Measurements from ENCODE around the gene AFG1L. TPM values are rescaled to one million over a fixed set of nuclear protein-coding genes. Genes with fewer than 3 reads are reported as not detected.

AFG1L gene
- total RNA-seq, 1 experiment from 2014 or later, result 3.8 TPM

DNA sequence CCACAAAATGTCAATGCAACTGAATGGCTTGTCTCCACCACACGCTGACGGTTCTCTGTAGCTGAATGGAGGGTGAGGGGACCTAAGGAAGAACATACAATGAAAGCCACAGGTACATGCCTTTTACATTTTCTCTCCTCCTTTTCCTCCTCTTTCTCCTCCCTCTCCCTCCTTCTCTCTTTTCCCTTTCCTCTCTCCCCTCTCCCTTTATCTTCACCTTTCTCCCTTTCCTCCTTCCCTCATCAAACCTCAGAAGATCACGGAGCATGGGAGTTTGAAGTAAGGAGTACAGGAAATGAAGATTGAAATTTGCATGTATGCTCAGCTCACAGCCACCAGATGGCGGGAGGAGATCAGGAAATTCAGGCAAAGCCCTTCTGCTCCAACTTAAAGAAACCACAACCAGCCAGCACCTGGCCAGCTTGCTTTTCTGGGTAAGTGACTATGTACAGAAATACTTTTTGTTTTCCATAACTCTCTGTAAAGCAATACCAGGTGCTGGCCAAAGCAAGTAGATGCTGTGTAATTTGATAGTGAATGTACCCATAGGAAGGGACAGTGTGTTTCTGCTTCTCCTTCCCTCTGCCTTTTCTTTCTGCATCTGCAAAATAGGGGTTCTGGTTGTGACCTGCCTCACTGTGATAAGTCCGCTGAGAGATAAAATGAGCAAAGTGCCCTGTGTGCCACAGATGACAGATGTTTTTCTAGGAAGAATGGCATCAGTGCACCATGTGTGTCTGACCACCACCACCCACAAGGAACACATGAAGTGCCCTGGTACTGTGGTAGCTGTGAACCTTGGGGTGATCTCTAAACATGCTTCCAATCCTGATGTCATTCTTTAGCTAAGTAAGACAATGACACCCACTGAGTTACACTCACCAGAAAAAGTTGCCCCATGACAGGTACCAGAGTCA is 247.2 kb downstream of the AFG1L start:
- DNase-seq, result peak; percentile 44
- Histone ChIP-seq H3K4me3 (no peak overlapping the region), H3K36me3 (no peaks in the 10 kb centered on the region), H3K27me3 (no peaks in the 10 kb centered on the region; the same call in 1 of the 2 replicates), H3K9me3 (no peaks in the 10 kb centered on the region)

DNA sequence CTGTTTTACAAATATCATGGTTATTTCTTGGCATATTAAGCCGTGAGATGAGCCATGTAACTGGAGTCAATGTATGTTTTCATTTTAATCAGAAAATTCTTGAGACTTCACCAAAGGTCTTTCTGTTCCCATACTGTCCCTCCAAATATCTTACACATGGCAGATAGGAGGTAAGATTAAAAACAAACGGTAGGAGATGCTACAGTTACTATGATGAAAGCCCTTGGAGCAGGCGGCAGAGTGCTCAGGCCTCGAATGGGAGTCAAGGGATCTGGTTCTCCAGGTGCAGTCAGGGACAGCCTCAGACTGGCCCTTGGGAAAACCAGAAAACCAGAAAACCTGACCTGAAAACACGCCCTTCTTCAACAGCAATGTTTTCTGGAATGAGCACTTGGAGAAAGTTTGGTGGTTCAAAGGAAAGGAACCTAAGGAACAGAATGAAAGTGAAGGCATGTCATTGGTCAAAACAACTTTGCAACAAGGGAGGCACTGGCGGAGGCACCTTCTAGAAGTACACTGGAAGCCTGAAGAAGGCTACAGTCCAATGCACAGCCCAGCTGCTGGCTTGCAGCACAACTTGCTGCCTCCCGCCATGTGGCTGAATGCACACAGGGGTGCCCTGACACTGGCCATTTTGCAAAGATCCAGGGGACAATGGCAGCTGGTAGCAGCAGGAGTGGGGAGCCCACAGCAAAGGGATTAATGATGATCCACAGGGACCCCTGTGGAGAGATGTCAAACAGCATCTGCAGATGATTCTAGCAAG is 248.5 kb downstream of the AFG1L start:
- no peaks in the 10 kb centered on the region for H3K9me3 ChIP-seq
- DNase-seq, result no peak
- H3K36me3 ChIP-seq, result no peaks in the 10 kb centered on the region
- H3K4me3 ChIP-seq, result no peak overlapping the region
- H3K27me3 ChIP-seq, result no peaks in the 10 kb centered on the region; the same call in 1 of the 2 replicates

DNA sequence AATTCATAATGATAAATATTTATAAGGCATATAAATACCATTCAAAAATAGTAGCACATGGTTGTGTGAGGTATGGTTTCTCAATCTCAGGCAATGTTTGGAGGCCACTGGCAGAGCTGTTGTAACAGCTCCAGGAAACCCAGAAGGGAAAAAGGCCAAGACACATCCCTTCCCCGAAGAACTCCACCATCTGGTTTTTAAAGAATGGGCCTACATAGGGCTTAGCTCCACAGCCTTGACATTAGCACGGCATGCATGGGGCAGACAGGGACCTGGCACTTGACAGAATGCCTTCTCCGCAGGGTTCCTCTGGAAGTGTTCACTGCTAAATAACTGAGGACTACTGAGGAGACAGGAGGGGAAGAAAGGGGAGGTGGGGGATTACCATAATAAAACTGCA is 249.8 kb downstream of the AFG1L start:
- Histone ChIP-seq H3K9me3 (no peaks in the 10 kb centered on the region), H3K4me3 (no peak overlapping the region), H3K27me3 (no peaks in the 10 kb centered on the region; the same call in 1 of the 2 replicates), H3K36me3 (no peaks in the 10 kb centered on the region)
- peak; percentile 28 for DNase-seq

DNA sequence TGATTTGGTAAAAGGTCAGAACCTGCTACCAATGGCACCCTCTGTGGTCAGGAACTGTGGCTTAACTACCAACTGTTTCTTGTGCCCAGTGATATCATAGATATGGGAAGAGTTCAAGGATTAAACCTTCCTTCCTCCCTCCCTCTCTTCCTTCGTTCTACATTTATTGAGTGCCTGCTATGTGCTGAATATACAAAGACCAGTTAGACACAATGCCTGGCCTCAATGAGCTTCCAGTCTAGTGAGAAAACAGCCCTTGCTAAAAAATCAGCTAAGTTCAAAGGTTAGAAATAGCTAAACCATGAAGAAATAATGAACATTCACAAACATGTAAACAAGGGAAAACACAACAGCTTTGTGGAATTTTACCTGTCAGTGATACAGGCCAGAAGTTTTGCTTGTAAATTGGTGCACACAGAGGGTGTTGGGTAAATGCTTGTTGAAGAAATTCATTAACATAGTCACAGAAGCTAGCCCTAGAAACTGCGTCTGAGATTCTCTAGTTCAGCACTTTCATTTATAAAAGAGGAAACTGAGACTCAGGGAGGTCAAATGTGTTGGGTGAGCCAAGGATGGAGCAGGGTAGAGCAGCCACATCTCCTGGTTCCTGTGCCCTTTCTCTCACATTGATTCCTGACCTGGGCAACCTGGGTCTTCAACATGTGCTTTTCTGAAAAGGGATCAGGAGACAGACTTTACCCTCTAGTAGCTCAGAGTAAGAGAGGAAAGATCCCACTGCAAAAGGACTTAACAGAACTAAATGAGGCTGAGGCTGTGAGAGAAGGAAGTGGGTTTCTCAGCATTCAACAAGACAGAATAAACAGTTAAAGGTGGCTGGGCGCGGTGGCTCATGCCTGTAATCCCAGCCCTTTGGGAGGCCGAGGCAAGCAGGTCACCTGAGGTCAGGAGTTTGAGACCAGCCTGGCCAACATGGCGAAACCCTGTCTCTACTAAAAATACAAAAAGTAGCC is 251.5 kb downstream of the AFG1L start:
- H3K9me3 ChIP-seq, result no peaks in the 10 kb centered on the region
- DNase-seq, result no peak
- H3K4me3 ChIP-seq, result no peak overlapping the region
- no peaks in the 10 kb centered on the region; the same call in 1 of the 2 replicates for H3K27me3 ChIP-seq
- no peaks in the 10 kb centered on the region for H3K36me3 ChIP-seq

DNA sequence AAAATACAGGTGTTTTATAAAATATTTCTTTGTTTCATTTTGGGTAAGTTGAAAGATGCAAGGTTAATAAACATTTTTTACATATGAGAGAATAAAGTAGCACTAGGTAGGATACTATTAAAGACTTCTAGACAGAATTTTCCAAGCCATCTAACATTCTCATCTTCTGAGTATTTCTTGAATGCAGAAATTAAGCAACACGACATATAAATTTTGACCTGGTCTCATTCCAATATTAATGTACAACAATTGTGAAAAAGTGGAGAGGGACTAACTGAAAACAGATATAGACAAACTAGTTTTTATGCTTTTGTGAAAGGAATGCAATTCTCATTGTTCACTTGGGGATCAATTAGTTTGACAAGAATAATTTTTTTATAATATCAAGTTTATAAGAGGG is 254.4 kb downstream of the AFG1L start:
- H3K4me3 ChIP-seq, result no peak overlapping the region
- H3K9me3 ChIP-seq, result no peaks in the 10 kb centered on the region
- H3K36me3 ChIP-seq, result no peaks in the 10 kb centered on the region
- no peaks in the 10 kb centered on the region for H3K27me3 ChIP-seq
- no peak for DNase-seq

DNA sequence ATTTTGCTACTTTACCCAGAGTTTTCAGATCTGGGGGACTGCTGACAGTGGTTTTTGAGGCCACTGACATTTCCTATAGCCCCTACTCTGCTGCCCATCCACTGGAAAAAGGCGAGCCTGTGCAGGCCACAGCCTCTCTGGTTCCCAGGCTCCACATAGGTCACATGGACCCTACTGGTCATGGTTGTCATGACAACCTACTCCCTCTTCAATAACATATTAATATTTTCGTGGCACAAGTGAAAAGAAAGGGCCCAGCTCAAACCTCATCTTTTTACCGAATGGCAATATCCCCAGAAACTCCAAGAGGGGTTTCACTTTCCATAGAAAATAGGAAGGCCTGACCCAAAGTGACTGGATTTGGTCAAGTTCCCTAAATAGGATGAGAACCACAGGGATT is 254.9 kb downstream of the AFG1L start:
- no peak for DNase-seq
- H3K9me3 ChIP-seq, result no peaks in the 10 kb centered on the region
- no peak overlapping the region for H3K4me3 ChIP-seq
- H3K36me3 ChIP-seq, result no peaks in the 10 kb centered on the region
- H3K27me3 ChIP-seq, result no peaks in the 10 kb centered on the region

DNA sequence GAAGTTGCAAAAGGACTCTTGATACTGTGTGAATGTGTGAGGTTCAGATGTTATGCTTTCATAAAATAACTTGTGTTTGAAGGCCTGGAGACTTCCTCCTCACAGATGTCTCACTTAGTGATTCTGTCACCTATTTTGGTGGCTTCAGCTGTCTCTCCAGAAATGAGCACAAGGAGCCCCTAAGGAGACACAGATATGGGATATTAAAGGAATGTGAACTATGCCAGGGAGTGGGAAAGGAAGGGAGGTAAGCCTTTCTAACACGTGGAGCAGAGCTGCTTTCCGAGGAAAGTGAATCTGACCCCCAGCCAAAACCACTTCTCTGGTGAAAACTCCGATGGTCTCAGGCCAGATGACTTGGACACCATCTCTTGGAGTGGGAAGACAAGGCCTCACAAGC is 255.4 kb downstream of the AFG1L start:
- no peaks in the 10 kb centered on the region for H3K27me3 ChIP-seq
- no peak for DNase-seq
- no peaks in the 10 kb centered on the region for H3K9me3 ChIP-seq
- H3K36me3 ChIP-seq, result no peaks in the 10 kb centered on the region
- H3K4me3 ChIP-seq, result no peak overlapping the region

DNA sequence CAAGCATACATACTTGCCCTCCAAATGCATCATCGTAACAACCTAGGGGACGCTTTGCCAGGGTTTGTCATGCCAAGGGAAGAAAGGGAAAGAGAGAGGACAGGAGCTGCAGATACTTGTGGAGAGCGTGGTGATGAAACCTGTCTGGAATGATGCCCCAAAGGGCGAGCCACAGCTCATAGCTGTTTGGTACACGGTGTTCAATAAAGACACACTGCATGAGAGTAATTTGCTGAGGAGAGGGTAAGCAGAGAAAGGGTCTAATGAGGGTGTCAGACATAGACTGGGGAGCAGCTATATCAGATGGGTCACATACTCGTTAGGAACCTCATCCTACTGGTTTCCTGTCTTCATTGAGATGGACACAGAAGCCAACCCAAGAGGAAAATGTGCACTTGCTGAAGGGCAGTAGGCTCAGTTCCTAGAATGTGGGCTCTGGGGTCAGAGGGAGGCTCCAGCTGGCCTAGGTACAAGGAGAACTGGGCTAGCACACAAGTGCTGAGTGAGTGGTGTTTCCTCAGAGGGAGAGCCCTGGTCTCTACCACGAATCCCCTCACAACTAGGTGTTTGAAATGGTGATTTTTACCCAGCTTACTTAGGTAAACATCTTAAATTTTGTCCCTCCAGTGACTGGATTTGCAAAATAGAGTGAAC is 260.7 kb downstream of the AFG1L start:
- Histone ChIP-seq H3K36me3 (no peaks in the 10 kb centered on the region), H3K4me3 (no peak overlapping the region), H3K9me3 (no peaks in the 10 kb centered on the region), H3K27me3 (no peaks in the 10 kb centered on the region)
- no peak for DNase-seq

DNA sequence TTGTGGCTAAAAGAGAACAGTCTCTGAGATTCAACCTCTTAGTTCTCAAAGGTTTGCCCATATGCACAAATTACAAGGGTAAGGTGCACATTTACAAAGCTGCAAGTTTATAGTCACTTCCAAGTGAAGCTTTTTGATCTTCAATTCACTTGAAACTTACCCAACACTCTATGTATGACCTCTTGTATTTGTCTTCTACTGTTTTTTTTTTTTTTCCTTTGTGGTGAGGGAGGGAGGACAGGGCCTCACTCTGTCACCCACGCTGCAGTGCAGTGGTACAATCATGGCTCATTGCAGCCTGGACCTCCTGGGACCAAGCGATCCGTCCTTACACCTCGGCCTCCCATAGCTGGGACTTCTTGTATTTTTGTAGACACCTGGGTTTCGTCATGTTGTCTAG is 261.4 kb downstream of the AFG1L start:
- H3K27me3 ChIP-seq, result no peaks in the 10 kb centered on the region

DNA sequence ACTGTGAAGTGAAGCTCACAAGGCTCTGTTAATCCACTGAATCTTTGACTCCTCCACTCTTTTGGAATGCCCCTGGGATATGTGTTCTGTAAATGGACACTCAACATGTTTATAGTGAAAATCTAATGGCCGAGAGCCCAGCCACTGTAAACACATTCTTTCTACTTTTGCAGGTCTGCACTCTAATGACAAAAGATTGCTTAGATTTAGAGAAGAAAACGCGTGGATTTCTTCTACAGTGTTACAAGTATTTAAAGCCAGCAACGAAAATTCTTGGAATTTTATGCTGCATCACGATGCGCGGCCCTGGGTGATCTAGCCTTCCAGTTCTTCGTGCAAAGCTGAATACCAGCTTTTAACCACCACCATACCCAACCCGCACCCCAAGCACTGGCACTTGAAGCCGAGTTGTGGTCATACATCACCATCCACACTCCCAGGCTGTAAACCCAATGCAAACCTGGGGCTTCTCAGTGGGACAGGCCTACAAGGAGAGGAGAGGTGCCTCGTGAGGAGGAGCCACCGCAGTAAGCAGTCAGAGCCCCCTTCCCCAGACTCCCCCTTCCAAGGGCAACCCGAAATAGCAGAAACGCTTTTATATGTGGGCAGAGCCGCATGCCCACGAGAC is 262.1 kb downstream of the AFG1L start:
- peak overlapping the region; percentile 93 for H3K4me3 ChIP-seq
- no peaks in the 10 kb centered on the region for H3K27me3 ChIP-seq
- H3K36me3 ChIP-seq, result peaks cover 4% of the 10 kb centered on the region; the same call in 1 of the 2 replicates
- H3K9me3 ChIP-seq, result no peaks in the 10 kb centered on the region
- DNase-seq, result peak; percentile 49

More for the DNA sequence above, 261.4 kb downstream of the AFG1L start:
- DNase-seq, result no peak
- H3K4me3 ChIP-seq, result no peak overlapping the region
- H3K36me3 ChIP-seq, result no peaks in the 10 kb centered on the region
- H3K9me3 ChIP-seq, result no peaks in the 10 kb centered on the region

DNA sequence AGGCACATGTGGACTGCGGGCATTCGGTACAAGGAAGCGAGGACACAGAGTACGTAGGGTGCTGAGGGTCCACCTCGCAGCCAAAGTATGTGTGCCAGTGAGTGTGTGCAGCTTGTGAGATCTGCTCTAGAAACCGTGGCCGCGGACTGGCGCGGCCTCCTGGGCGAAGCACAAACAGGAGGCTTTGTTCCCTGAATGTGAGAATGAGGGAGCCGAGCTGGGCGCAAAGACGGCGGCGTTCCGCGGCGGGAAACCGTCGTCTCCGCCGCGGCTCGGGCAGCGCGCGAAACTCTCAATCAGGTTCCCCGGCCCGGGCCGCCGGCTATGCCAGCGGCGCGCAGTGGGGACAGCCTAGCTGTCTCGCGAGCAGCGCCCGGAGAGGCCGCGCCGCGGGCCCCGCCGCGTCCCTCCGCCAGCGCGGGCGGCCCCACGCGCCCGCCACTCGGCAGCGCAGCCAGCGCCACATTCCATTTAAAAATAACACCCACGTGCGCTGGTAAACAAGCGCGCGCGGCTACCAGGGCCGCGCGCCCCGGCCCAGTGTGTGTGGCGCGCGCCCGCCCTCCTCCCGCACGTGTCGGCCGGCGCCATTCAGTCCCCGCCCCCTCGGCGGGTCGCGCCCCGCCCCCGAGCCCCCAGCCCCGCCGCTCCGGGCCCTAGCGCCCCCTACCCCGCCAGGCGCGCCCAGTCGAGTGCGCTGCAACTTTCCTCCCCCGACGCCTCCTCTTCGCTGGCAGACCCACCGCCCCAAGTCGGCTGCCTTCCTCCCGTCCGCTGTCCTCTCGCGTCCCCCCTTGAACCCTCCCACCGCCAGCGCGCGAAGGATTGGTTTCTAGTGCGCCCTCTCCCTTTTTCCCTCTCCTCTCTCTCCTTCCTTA is 262.9 kb downstream of the AFG1L start:
- no peaks in the 10 kb centered on the region for H3K27me3 ChIP-seq
- DNase-seq, result no peak
- H3K9me3 ChIP-seq, result no peaks in the 10 kb centered on the region
- H3K36me3 ChIP-seq, result peaks cover 9% of the 10 kb centered on the region; the same call in 1 of the 2 replicates
- peak overlapping the region; percentile 93 for H3K4me3 ChIP-seq

DNA sequence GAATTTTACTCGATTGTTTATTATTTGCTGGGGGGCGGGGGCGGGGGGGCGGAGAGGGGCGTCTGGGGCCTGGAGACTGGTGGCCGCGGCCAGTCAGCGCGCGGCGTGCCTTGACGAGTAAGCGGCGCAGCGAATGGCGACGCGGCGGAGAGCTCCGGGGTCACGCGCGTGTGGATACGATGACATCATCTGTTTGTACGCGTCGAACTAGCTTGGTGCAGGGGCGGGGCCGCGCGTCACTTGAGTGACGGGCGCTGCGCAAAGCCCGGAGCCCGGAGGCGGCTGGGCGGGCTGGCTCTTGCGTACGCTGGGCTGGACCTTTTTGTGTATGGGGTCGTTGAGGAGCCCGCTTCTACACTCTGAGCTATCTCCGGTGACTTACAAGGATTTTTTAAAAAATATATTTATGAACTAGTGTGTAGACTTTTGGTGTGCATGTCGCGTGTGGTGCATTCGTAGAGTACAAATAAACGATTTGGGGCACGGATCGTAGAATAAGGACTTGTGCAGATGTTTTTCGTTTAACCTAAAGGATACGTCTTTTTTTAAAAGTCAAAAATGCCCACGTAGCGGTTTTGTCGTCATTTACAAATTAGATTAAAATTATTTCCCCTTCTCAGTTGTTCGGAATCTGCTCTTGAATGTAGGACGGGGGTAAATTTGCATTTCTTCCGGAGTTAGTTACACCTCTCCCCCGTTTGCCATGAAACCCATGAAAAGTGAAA is 263.7 kb downstream of the AFG1L start:
- DNase-seq, result peak; percentile 98
- Histone ChIP-seq H3K9me3 (no peaks in the 10 kb centered on the region), H3K27me3 (no peaks in the 10 kb centered on the region), H3K4me3 (peak overlapping the region; percentile 93), H3K36me3 (peaks cover 13% of the 10 kb centered on the region; the same call in 1 of the 2 replicates)

DNA sequence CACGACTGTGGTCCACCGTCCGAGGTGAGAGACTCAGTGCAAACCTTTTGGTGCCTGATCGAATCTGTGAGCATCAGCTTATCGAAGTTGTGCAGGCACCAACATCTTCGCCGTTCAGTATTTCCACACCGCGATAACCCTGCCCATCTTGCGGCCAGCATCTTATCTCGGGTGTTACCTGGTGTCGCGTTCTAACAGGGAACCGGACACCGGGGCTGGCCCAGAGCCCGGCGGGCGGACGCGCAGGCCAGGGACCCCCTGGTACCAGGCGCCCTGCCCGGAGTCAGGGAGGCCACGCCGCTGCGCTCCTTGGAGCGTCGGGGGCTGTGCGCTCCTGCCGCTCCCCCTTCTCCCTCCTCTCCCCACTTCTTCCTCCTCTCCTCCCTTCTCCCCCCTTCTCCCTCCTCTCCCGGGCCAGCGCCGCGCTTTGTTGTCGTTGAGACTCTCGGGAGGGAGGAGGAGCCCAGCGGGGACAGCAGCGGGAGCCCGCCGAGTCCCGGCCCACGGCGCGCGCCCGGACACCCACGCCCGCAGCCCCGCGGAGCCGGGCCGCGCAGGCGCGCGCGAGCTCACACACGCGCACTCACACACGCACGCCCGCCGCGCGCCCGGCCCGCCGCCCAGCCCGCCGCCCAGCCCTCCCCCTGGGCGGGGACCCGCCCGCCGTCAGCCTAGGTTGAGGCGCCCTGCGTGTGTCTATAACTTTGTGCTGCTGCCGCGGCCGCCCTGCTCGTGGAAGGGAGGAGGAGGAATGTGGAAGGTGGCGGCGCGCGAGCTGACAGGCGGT is 264.4 kb downstream of the AFG1L start:
- peaks cover 13% of the 10 kb centered on the region; the same call in 1 of the 2 replicates for H3K36me3 ChIP-seq
- DNase-seq, result peak; percentile 86
- H3K9me3 ChIP-seq, result no peaks in the 10 kb centered on the region

More for the DNA sequence above, 264.4 kb downstream of the AFG1L start:
- Histone ChIP-seq H3K27me3 (no peaks in the 10 kb centered on the region), H3K4me3 (peak overlapping the region; percentile 93)
